Immature natural killer cell (primary cell): ENCODE data around the gene STAC2. TPM values are rescaled to one million over a fixed set of nuclear protein-coding genes. Genes with fewer than 3 reads are reported as not detected.

Source experiments
- DNase-seq, 3 donors: peaks; one replicate each; pipeline ENCODE4 v3.0.0; 2022; ENCODE audit warnings: mixed read lengths in 1 of 3
- H3K27ac Mint-ChIP-seq, 6 donors: one replicate each; pipeline ENCODE4 v1.8.0; 2020; ENCODE audit warnings: mixed read lengths in 6 of 6, mild to moderate bottlenecking in 5 of 6, inconsistent platforms in 4 of 6, moderate library complexity in 3 of 6
- H3K27me3 Mint-ChIP-seq, 3 donors: one replicate each; pipeline ENCODE4 v1.8.0; 2020 to 2021; ENCODE audit warnings: low read depth in 3 of 3, mild to moderate bottlenecking in 3 of 3, mixed read lengths in 3 of 3, moderate library complexity in 3 of 3, inconsistent platforms in 1 of 3
- H3K36me3 Mint-ChIP-seq, 3 donors: one replicate each; pipeline ENCODE4 v1.8.0; 2020; ENCODE audit warnings: mixed read lengths in 3 of 3, inconsistent platforms in 2 of 3, mild to moderate bottlenecking in 2 of 3
- H3K4me1 Mint-ChIP-seq, 2 donors: one replicate each; pipeline ENCODE4 v1.8.0; 2020; ENCODE audit warnings: inconsistent platforms in 2 of 2, mild to moderate bottlenecking in 2 of 2, mixed read lengths in 2 of 2, moderate library complexity in 1 of 2
- H3K4me3 Mint-ChIP-seq, 5 donors: one replicate each; pipeline ENCODE4 v1.8.0; 2020; ENCODE audit warnings: mild to moderate bottlenecking in 5 of 5, mixed read lengths in 5 of 5, inconsistent platforms in 3 of 5, moderate library complexity in 3 of 5
- H3K9me3 Mint-ChIP-seq, 6 donors: one replicate each; pipeline ENCODE4 v1.8.0; 2020; ENCODE audit warnings: mild to moderate bottlenecking in 6 of 6, mixed read lengths in 6 of 6, inconsistent platforms in 4 of 6, moderate library complexity in 3 of 6
- polyA plus RNA-seq, 3 donors: library from polyadenylated mRNA; unstranded; fragments of 300-500 nt; fragmentation: Illumina TruSeq; gene quantifications; one replicate each; pipeline ENCODE4 v1.2.3, GENCODE V29; 2021

The STAC2 gene
- polyA plus RNA-seq, 3 donors from 2014 or later: not detected

GRCh38 chr17:39225959-39226683, 376 bp upstream of the STAC2 start:
- Mint-ChIP-seq H3K9me3 (no peaks in the 10 kb centered on the region), H3K27me3 (peaks cover 13 to 21% (median 18%) of the 10 kb centered on the region in 3 donors), H3K36me3 (no peaks in the 10 kb centered on the region), H3K27ac (no peak overlapping the region), H3K4me1 (peaks cover 6 to 13% of the 10 kb centered on the region in 2 donors), H3K4me3 (peak overlapping the region; percentile 55 to 81 (median 76))
- peak; percentile 24 to 31 (median 28) for DNase-seq

GRCh38 chr17:39224778-39225307, 902 bp downstream of the STAC2 start:
- H3K9me3 Mint-ChIP-seq: no peaks in the 10 kb centered on the region
- peaks cover 6 to 13% of the 10 kb centered on the region in 2 donors for H3K4me1 Mint-ChIP-seq
- no peak for DNase-seq
- H3K4me3 Mint-ChIP-seq: peak overlapping the region; percentile 62 to 79 (median 65)
- peaks cover 13 to 21% (median 17%) of the 10 kb centered on the region in 3 donors for H3K27me3 Mint-ChIP-seq
- no peaks in the 10 kb centered on the region for H3K36me3 Mint-ChIP-seq
- peak overlapping the region in 1 of 6 donors; percentile 73 for H3K27ac Mint-ChIP-seq

DNA sequence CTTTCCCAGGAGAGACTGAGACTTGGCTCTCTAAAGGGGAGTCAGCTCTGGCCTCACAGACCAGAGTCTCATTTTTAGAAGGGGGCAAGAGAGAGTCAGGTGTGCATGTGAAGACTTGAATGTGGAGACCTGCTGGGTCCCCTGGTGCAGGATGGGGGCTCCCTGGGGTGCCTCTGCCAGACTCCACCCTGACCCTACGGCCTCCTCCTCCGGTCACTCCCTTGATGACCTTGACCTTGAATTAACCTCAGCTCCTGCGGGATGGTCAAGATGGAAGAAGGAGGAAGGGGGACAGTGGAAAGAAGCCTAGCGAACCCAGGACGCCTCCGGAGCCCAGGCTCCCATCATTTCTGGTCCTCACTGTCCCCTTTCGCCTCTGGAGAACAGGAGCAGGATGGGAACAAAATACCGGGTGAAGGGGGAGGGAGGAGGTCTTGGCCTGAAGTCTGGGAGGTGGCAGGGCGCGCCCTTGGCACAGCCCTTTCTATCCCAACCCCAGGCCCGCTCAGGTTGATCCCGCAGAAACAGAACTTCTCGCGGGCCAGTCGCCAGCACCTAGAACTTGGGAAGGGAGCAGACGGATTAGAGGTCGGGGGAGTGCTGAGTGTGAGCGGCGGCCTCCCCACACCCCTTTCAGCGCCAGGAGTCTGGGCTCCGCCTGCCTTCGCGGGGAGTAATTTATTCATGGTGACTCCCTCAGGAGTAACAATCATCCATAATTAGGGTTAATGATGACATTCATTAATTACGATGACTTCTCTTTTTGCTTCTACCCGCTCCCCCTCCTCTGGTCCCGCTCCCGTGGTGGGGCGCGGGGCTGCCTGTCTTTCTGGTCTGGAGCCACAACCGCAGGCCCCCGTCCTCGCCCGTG, 1.6 kb downstream of the STAC2 start:
- Mint-ChIP-seq H3K27ac (no peak overlapping the region), H3K9me3 (no peaks in the 10 kb centered on the region), H3K4me1 (peaks cover 6 to 13% of the 10 kb centered on the region in 2 donors), H3K27me3 (peaks cover 14 to 21% (median 14%) of the 10 kb centered on the region in 3 donors), H3K36me3 (no peaks in the 10 kb centered on the region), H3K4me3 (peak overlapping the region; percentile 24 to 60 (median 54))
- DNase-seq: no peak

GRCh38 chr17:39222866-39223834, 2.6 kb downstream of the STAC2 start:
- H3K27ac Mint-ChIP-seq: no peak overlapping the region
- H3K27me3 Mint-ChIP-seq: peaks cover 15 to 22% (median 17%) of the 10 kb centered on the region in 3 donors
- no peaks in the 10 kb centered on the region for H3K36me3 Mint-ChIP-seq
- DNase-seq: no peak
- peaks cover 6 to 13% of the 10 kb centered on the region in 2 donors for H3K4me1 Mint-ChIP-seq
- peak overlapping the region in 4 of 5 donors; percentile 24 to 60 (median 49) for H3K4me3 Mint-ChIP-seq
- H3K9me3 Mint-ChIP-seq: no peaks in the 10 kb centered on the region

- Mint-ChIP-seq H3K36me3 (no peaks in the 10 kb centered on the region), H3K9me3 (no peaks in the 10 kb centered on the region), H3K4me3 (no peak overlapping the region)
Measured at GRCh38 chr17:39222151-39222550, 3.6 kb downstream of the STAC2 start.

DNA sequence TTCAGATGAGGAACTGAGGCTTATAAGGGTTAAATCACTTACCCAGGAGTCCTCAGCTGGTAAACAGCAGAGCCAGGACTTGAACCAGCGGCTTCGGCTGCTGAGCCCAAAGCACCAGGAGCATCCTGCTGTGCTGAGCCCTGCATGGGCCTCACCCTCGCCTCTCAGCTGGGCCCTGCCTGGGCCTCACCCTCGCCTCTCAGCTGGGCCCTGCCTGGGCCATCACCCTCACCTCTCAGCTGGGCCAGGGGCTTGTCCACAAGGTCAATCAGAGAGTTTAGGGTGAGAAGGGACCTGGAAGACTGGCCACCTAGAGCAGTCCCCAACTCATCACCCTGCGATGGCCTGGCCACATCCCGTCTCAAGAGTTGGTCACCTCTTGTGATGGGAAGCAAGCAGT, 4.2 kb downstream of the STAC2 start:
- Mint-ChIP-seq H3K9me3 (no peaks in the 10 kb centered on the region), H3K4me1 (peaks cover 6 to 13% of the 10 kb centered on the region in 2 donors), H3K27ac (no peak overlapping the region), H3K27me3 (peaks cover 13 to 16% (median 15%) of the 10 kb centered on the region in 3 donors), H3K36me3 (no peaks in the 10 kb centered on the region), H3K4me3 (no peak overlapping the region)
- no peak for DNase-seq

More at GRCh38 chr17:39222151-39222550, 3.6 kb downstream of the STAC2 start:
- peaks cover 6 to 13% of the 10 kb centered on the region in 2 donors for H3K4me1 Mint-ChIP-seq
- H3K27ac Mint-ChIP-seq: no peak overlapping the region
- H3K27me3 Mint-ChIP-seq: peaks cover 13 to 20% (median 15%) of the 10 kb centered on the region in 3 donors
- DNase-seq: no peak

DNA sequence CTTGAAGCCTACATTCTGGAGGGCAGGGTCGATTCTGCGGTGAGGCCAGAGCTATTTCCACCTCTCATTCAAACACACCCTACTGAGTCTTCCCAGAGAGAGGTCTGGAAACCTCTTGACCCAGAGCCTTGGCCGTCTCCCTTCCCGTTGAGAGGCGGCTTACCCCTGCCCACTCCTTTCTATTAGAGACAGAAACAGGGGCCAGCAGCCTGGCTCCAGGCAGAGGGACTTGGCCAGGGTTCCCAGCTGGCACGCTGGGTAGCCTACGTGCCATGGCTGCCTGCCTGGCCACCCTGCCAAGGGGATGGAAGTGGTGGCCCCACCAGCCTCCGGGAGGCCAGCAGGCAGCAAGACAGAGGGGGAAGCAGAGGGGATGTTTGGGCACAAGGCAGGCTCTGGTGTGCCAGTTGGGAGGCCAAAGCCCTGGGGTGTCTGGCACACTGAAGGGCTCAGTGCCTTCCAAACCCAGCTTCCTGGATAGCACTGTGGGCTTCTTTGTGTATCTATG, 6.0 kb downstream of the STAC2 start:
- Mint-ChIP-seq H3K27me3 (peaks cover 9 to 12% (median 10%) of the 10 kb centered on the region in 3 donors), H3K27ac (no peak overlapping the region)

GRCh38 chr17:39218906-39219305, 6.8 kb downstream of the STAC2 start:
- peaks cover 7 to 10% (median 10%) of the 10 kb centered on the region in 3 donors for H3K27me3 Mint-ChIP-seq
- H3K36me3 Mint-ChIP-seq: no peaks in the 10 kb centered on the region
- no peaks in the 10 kb centered on the region for H3K9me3 Mint-ChIP-seq
- no peak overlapping the region for H3K4me3 Mint-ChIP-seq
- DNase-seq: no peak
- peaks cover 0 to 3% of the 10 kb centered on the region in 2 donors for H3K4me1 Mint-ChIP-seq
- peak overlapping the region in 1 of 6 donors; percentile 25 for H3K27ac Mint-ChIP-seq

More for the DNA sequence above, 6.0 kb downstream of the STAC2 start:
- Mint-ChIP-seq H3K4me1 (peaks cover 0 to 8% of the 10 kb centered on the region in 2 donors), H3K4me3 (no peak overlapping the region), H3K9me3 (no peaks in the 10 kb centered on the region), H3K36me3 (no peaks in the 10 kb centered on the region)
- no peak for DNase-seq

DNA sequence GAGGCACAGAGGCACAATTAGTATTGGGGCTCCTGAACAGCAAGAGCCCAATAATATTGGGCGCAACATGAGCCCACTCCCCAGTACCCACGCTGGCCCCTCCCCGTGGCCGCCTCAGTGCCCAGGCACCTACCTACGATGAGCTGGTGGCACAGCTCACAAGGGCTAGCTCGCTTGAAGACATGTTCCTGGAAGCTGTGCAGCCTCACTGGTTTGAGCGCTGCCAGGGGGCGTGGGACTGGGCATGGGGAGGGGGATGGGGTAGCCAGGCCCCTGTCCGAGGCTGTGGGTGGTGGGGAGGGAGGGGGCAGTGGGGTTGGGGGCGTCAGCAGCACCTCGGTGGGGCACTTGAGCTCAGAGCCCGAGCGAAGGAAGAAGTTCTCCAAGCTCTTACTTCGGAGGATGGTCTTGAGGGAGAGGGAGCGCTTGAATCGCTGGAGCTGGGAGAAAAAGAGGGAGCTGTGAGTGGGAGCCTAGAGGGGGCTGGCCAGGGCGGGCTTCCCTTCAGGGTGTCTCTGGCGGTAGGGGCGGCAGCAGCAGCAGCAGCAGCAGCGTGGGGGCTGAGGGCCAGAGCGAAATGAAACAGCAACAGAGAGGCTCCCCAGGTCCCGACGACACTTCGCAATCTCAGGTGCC, 7.9 kb downstream of the STAC2 start:
- no peaks in the 10 kb centered on the region for H3K9me3 Mint-ChIP-seq
- no peak for DNase-seq
- no peak overlapping the region for H3K27ac Mint-ChIP-seq
- no peaks in the 10 kb centered on the region for H3K4me1 Mint-ChIP-seq
- peaks cover 5 to 6% (median 5%) of the 10 kb centered on the region in 3 donors for H3K27me3 Mint-ChIP-seq
- H3K36me3 Mint-ChIP-seq: no peaks in the 10 kb centered on the region
- no peak overlapping the region for H3K4me3 Mint-ChIP-seq

GRCh38 chr17:39213852-39214251, 11.9 kb downstream of the STAC2 start:
- Mint-ChIP-seq H3K27me3 (peaks cover 2 to 6% (median 6%) of the 10 kb centered on the region in 3 donors), H3K27ac (no peak overlapping the region)

DNA sequence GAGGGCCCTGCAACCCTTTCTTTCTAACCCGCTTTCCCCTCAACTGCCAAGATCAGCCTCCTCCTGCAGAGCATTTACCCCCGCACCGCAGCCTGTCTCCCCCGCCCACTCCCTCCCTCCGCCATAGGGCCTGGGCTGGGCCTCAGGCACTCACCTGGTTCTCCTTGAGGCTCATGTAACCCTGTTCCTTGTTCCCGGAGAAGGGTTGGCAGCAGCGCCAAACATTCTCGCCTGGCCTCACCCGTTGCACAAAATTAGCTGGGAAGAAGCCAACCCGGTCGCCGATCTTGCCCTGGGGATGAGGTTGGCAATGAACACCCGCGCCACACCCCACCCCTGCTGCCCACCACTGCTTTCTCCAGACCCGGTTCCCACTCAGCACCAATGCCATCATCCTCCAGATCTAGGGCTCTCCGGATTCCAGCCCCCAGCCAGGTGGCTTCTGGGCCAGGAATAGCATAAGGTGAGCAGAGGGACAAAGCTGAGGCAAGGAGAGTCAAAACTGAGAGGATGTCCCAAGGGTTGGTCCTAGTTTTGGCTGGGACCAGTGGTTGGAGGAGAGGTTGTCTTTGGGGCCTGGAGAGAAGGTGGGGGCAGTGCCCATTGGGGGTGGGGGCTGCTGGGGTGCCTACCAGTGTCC, 12.8 kb downstream of the STAC2 start:
- no peak overlapping the region for H3K4me3 Mint-ChIP-seq
- peaks cover 2 to 7% (median 5%) of the 10 kb centered on the region in 3 donors for H3K27me3 Mint-ChIP-seq
- no peaks in the 10 kb centered on the region for H3K36me3 Mint-ChIP-seq
- no peaks in the 10 kb centered on the region for H3K9me3 Mint-ChIP-seq
- no peak overlapping the region for H3K27ac Mint-ChIP-seq
- DNase-seq: no peak
- peaks cover 0 to 4% of the 10 kb centered on the region in 2 donors for H3K4me1 Mint-ChIP-seq

More at GRCh38 chr17:39213852-39214251, 11.9 kb downstream of the STAC2 start:
- H3K4me1 Mint-ChIP-seq: peaks cover 0 to 4% of the 10 kb centered on the region in 2 donors
- H3K36me3 Mint-ChIP-seq: no peaks in the 10 kb centered on the region
- no peak for DNase-seq
- no peak overlapping the region for H3K4me3 Mint-ChIP-seq
- H3K9me3 Mint-ChIP-seq: no peaks in the 10 kb centered on the region
